ENCODE data around the gene PARVG.

- TF ChIP-seq CTCF (IDR thresholded peaks at IDR 0.05; ENCODE audit: low read depth, low read length) (no peak), EZH2phosphoT487 (IDR thresholded peaks at IDR 0.05; ENCODE audit: low read depth) (no peak)
Measured at GRCh38 chr22:44133161-44133560, 47.6 kb upstream of the PARVG start.

All from OCI-LY3 (cell line).